NCI-H2227 treated with DMSO at 0.1 percent for 48 hours (cell line): ENCODE data around the gene MDM1.

Source experiments
- DNase-seq: peaks from one replicate; lab custom pipeline; 2025; lab: John Stamatoyannopoulos, UW

MDM1 gene

GRCh38 chr12:68356060-68356695 is 24.0 kb upstream of the MDM1 start:
- no peak for DNase-seq

GRCh38 chr12:68354977-68355541 is 22.9 kb upstream of the MDM1 start:
- DNase-seq: no peak

DNA sequence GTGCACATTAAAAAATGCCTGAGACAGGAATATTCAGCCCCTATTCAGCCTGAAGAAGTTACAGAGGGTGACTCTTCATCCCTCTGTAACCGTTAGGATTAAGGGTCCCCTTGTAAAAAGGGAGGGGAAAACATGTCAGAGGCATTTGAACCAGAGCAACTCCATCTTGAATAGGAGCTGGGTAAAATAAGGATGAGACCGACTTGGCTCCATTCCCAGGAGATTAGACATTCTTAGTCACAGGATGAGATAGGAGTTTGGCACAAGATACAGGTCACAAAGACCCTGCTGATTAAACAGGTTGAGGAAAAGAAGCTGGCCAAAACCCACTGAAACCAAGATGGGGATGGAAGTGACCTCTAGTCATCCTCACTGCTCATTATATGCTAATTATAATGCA is 19.9 kb upstream of the MDM1 start:
- no peak for DNase-seq

GRCh38 chr12:68350753-68351152 is 18.6 kb upstream of the MDM1 start:
- no peak for DNase-seq

DNA sequence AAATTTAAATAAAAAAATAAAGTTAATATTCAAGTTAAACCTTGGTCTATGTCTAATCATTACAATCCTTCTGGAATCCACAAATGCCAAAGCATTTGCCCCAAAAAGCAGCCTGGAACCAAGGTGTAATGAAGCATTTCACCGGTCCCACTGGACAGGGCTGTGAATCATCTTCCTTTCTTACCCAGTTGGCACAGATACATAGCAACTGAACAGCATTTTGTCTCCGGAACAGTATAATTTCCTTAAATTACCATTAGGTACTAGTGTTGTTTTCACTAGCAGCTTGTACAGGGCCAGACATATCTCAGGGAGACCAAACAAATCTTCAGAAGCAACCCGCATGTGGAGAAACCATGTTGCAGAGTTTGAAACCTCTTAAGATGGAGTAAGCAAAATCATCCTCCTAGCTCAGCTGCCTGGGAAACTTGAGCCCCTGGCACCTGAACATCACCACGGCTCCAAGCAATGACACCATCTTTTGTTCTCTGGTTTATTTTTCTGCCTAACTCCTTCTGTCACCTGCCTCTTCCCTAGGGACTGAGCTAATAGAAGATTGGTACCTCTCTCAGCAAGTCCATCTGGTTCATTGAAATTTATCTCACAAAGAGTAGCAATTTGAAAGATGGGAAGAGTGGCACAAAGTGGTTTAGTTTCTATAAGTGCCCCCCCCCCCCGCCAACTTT is 17.9 kb upstream of the MDM1 start:
- DNase-seq: peak; percentile 30

DNA sequence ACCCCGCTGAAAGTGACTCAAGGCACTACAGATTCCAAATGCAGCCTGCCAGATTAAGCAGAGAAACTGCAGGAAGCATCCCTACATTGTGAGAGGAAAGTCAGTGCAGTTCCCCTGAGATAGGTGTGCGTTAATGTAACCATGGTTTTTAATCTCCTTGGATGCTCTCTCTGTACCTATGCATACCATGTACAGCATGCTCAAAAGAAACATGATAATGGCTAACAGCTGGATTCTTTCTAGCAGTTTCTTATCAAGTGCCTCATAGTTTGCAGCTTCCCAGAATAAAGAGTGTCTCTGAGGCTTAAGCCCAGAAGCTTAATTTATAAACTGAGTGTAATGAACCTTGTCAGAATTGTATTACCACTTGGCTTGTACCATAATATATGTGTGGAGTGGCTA is 17.1 kb upstream of the MDM1 start:
- no peak for DNase-seq

DNA sequence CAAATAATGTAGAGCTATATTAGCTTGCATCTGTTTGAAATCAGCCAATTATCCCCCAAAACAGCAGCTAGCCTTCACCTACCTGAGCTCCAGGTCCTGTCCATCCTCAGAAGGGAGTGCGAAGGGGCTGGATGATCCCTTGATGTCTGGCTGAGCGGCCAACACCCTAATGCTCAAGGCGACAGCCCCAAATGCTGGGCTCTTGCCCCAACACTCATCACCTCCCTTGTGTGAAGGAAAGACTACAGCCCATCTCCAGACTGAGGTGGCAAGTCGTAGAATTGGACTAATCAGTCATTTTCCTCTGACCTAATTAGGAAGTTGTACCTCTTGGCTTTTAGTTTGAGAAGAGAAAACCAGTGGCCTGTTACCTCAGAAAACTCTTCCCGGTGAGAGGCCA is 16.3 kb upstream of the MDM1 start:
- no peak for DNase-seq

- no peak for DNase-seq
These were observed 13.6 kb upstream of the MDM1 start for GRCh38 chr12:68345763-68346162.

DNA sequence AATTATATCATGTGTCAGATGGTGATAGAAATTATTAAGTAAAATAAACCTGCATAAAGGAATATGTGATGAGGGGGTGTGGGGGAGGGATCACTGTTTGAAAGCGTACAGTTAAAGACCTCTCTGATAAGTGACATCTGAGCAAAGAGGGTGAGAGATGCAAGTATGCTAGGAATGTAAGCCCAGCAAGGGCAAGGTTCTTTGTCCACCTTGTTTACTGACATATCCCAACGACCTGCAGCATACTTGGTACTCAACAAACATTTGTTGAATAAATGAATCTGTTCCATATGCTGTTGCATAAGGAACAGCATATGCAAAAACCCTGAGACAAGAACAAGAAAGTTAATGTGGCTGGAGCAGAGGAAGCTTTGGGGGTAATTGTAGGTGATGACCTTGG is 12.0 kb upstream of the MDM1 start:
- DNase-seq: no peak

GRCh38 chr12:68342966-68343365 is 10.8 kb upstream of the MDM1 start:
- DNase-seq: no peak

- no peak for DNase-seq
These were observed 9.7 kb upstream of the MDM1 start for GRCh38 chr12:68341822-68342221.

GRCh38 chr12:68340404-68341270 is 8.5 kb upstream of the MDM1 start:
- no peak for DNase-seq

GRCh38 chr12:68336889-68337303 is 4.7 kb upstream of the MDM1 start:
- no peak for DNase-seq

DNA sequence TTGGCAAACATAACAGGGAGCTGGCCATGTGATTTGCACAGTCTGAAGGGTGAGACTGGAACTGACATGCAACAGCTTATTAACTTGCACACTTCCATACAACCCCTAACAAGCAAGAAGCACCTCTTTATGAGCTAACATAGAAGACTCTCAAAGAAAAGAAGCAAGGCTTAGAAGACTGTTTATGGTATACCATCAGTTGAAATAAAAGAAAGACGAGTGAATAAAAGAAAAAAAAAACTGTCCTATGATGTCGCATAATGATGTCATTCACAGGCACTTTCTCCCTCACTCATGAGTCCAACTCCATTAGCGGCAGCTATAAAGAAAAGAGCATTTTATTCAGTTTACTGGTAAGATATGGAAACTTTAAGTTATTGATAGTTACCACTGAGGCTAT is 3.3 kb upstream of the MDM1 start:
- DNase-seq: no peak

GRCh38 chr12:68334132-68334531 is 2.0 kb upstream of the MDM1 start:
- no peak for DNase-seq

- no peak for DNase-seq
These were observed 817 bp upstream of the MDM1 start for GRCh38 chr12:68332728-68333630.

DNA sequence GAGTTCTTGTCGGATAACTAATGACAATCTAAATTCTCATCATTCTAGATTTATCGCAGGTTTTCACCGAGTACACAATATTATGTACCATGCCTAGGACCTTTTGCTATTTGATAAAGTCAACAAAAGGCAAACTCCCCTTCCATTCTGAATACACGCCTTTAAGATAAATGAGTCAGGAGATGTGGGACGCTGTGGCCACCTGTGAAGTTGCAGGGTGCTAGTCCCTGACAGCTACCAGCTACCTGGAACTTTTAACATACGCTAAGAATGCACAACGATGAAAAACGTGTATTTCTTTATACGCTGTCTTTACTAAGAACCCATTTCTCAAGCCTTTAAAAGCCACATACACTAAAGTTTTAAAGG is 678 bp downstream of the MDM1 start:
- no peak for DNase-seq

DNA sequence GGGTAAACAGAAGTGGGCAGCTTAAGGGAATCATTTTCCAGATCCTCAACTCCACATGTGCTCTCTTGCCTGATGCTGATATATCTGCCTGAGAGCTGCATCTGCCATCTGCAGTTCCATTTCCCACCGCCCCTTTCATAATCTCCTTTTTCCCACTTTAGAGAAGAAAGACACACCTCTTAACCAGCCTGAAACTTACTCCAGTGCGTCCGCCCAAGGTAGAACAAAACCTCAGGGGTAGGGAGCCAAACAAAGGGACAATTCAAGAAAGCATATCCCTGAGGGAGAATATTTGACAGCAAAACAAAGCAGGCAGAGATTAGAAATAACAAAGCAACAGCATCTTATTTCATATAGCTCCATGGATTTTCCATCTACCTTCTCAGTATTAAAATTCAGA is 4.3 kb downstream of the MDM1 start:
- DNase-seq: no peak

- DNase-seq: no peak
These were observed 5.4 kb downstream of the MDM1 start for GRCh38 chr12:68326716-68327115.

GRCh38 chr12:68325966-68326365 is 6.2 kb downstream of the MDM1 start:
- DNase-seq: no peak

DNA sequence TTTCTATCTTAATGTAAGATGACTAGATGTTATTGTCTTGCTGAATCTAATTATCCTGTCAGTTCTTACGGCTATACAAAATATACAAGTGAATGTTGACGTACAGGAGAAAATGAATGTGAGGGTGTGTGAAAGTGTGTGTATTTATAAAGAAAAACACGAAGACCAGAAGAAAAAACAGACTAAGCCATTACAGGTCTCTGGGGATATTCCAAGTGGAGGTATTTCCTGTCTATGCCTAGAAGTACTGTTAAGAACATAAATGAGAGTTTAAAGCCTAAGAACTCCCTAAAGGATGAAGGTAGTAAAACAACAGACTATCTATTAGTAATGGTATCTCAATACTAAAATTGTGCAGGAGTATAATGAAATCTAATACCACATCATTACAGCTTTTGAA is 7.6 kb downstream of the MDM1 start:
- no peak for DNase-seq

DNA sequence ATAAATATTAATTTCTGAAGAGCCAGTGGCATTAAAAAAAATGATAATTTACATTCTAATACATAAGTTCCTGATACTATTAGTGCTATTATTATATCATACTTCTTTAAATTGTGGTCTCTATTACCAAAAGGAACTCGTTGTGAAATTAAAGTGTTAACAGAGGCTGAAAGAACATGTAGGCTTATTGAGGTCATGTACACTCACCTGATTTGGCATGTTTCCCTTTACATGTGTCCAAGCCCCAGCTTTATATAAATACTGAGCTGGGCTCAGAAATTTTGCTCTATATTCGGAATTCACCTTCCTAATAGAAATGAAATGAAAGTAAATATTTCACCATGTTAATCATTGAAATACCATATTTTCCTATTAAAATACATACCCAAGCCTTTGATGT is 11.0 kb downstream of the MDM1 start:
- no peak for DNase-seq
